K562 (cell line): ENCODE measurements around the gene FRMPD1. TPM values are rescaled to one million over a fixed set of nuclear protein-coding genes. Genes with fewer than 3 reads are reported as not detected.

Experiments
- ATAC-seq: fragments of 200-7000 bp; cut with Tn5 transposase; 3 replicates; pipeline ENCODE4 v1.9.1; 2020; ENCODE audit warnings: moderate library complexity
- BruUV-seq: library from RNA; stranded (reverse); fragments of 400-500 nt; replicated peaks from 2 replicates; lab custom pipeline; 2021; lab: Mats Ljungman, UMichigan
- CTCF ChIA-PET: fragments of 300-600 bp; formaldehyde crosslinking; extraction: SDS; loops from one replicate; lab custom pipeline; 2021; ENCODE audit warnings: low intra/inter-chr PET ratio; lab: Yijun Ruan, JAX
- POLR2A ChIA-PET: fragments of 300-600, 350-650 bp; sonication (Branson Sonifier 250); formaldehyde crosslinking; extraction: SDS; loops from one replicate; lab custom pipeline; 2021; ENCODE audit warnings: antibody characterized with exemption, inconsistent platforms; lab: Yijun Ruan, JAX
- DNase-seq, 4 experiments: peaks; one replicate each; pipeline versions ENCODE4 v3.0.0 to v3.0.0-alpha.2; 2011 to 2018; ENCODE audit warnings: low spot score in 3 of 4, mixed read lengths in 3 of 4; ENCODE audit errors: extremely low read depth in 1 of 4
- FAIRE-seq: peaks from 2 replicates; lab custom pipeline; 2011; peaks lifted over from hg19 to GRCh38; lab: Jason Lieb, UNC
- H2AFZ ChIP-seq: 2 replicates; pipeline ENCODE4 v1.6.0; 2011; ENCODE audit warnings: low read depth, low read length, control low read depth, inconsistent platforms
- H3K27ac ChIP-seq: fragments of 200-600 bp; 3 replicates; pipeline ENCODE4 v1.8.0; 2011; ENCODE audit warnings: low read depth, mild to moderate bottlenecking, control low read depth, inconsistent platforms, low read length, moderate library complexity, mixed read lengths; ENCODE audit errors: extremely low read depth
- H3K27me3 ChIP-seq, 2 experiments: fragments of 300-600 bp in 1 of 2; 2 replicates in 1 of 2; 3 replicates in 1 of 2; pipeline versions ENCODE4 v1.6.0 to v1.8.0; 2011; ENCODE audit warnings: inconsistent platforms in 2 of 2, low read length in 2 of 2, mild to moderate bottlenecking in 1 of 2, mixed read lengths in 1 of 2, moderate library complexity in 1 of 2; ENCODE audit not compliant: control insufficient read depth in 2 of 2, insufficient read depth in 2 of 2
- H3K36me3 ChIP-seq: fragments of 300-600 bp; 3 replicates; pipeline ENCODE4 v1.8.0; 2011; ENCODE audit warnings: mild to moderate bottlenecking, low read length, inconsistent platforms; ENCODE audit not compliant: control insufficient read depth, insufficient read depth
- H3K4me1 ChIP-seq, 2 experiments: fragments of 200-600 bp in 1 of 2; replicated peaks in 1 of 2; 2 replicates in 1 of 2; 3 replicates in 1 of 2; pipeline versions ENCODE4 v1.5.1 to v1.8.0; 2011; ENCODE audit warnings: inconsistent platforms in 2 of 2, low read length in 2 of 2, mild to moderate bottlenecking in 1 of 2, mixed read lengths in 1 of 2, moderate library complexity in 1 of 2; ENCODE audit not compliant: control insufficient read depth in 2 of 2, insufficient read depth in 2 of 2
- H3K4me2 ChIP-seq: 2 replicates; pipeline ENCODE4 v1.6.1; 2011; ENCODE audit warnings: low read length, control low read depth, inconsistent platforms, mixed read lengths; ENCODE audit not compliant: insufficient read depth
- H3K4me3 ChIP-seq: fragments of 200-600 bp; sonication (generic), shearing (Covaris generic); 2 replicates; pipeline ENCODE4 v1.5.1; 2016; ENCODE audit warnings: control low read depth, inconsistent platforms
- H3K79me2 ChIP-seq: fragments of 200-600 bp; 3 replicates; pipeline ENCODE4 v1.8.0; 2011; ENCODE audit warnings: low read length, inconsistent platforms; ENCODE audit not compliant: control insufficient read depth, insufficient read depth
- H3K9ac ChIP-seq, 2 experiments: 2 replicates each; pipeline versions ENCODE4 v1.6.0 to v1.6.1; 2011; ENCODE audit warnings: low read depth in 2 of 2, low read length in 2 of 2, control low read depth in 1 of 2, inconsistent platforms in 1 of 2, mild to moderate bottlenecking in 1 of 2, mixed read lengths in 1 of 2; ENCODE audit not compliant: insufficient read depth in 1 of 2
- H3K9me1 ChIP-seq: one replicate; pipeline ENCODE4 v1.6.0; 2011; ENCODE audit warnings: inconsistent platforms, mild to moderate bottlenecking, low read length, moderate library complexity; ENCODE audit not compliant: control insufficient read depth, insufficient read depth
- H3K9me3 ChIP-seq: replicated peaks from 2 replicates; pipeline ENCODE4 v1.5.1; 2011; ENCODE audit warnings: low read depth, low read length, inconsistent platforms; ENCODE audit not compliant: control insufficient read depth, insufficient read depth
- H4K20me1 ChIP-seq: replicated peaks from 2 replicates; pipeline ENCODE4 v1.6.1; 2011; ENCODE audit warnings: low read length, inconsistent platforms, mixed read lengths; ENCODE audit not compliant: control insufficient read depth, insufficient read depth
- KLF13 ChIP-seq: fragments of 450-650 bp; IDR thresholded peaks from 2 replicates; pipeline ENCODE4 v1.6.1; 2016; ENCODE audit warnings: missing genetic modification characterization, low read depth, mild to moderate bottlenecking, missing compliant biosample characterization, moderate library complexity, borderline replicate concordance
- POLR2A ChIP-seq: fragments of 450-650 bp; conservative IDR thresholded peaks from 2 replicates; pipeline ENCODE4 v1.6.1; 2016
- POLR2B ChIP-seq: fragments of 450-650 bp; IDR thresholded peaks from 2 replicates; pipeline ENCODE4 v1.6.1; 2018; ENCODE audit warnings: low read depth; ENCODE audit not compliant: partially characterized antibody
- SUPT5H ChIP-seq: fragments of 450-650 bp; IDR thresholded peaks from 2 replicates; pipeline ENCODE4 v1.6.1; 2016
- WGBS: fragments of 100-300 bp; shearing (Covaris generic); methylation state at CpG from one replicate; pipeline ENCODE4 v1.1.6; 2016; ENCODE audit warnings: low coverage, mixed read lengths; ENCODE audit not compliant: insufficient coverage; ENCODE audit errors: missing lambda C conversion rate; 5-methylcytosine and 5-hydroxymethylcytosine counted together
- in situ Hi-C: fragments of 300-500 bp; cut with MboI; formaldehyde crosslinking; loops from 4 replicates; pipeline ENCODE4 v1.15.0; 2018; ENCODE audit warnings: inconsistent platforms, mixed read lengths
- intact Hi-C: fragments of 100-400 bp; cut with micrococcal nuclease; formaldehyde crosslinking; loops from 2 replicates; pipeline ENCODE4 v1.14.2; 2022
- polyA plus RNA-seq, 8 experiments: library from polyadenylated mRNA; depleted of rRNA in 4 of 8; stranded (reverse) in 5 of 8; unstranded in 3 of 8; fragments of >200 nt; fragmentation: Nextera tagmentation in 2 of 8; fragmentation: Illumina TruSeq in 1 of 8; extraction: Ambion mirVana in 2 of 8; extraction: Trizol in 1 of 8; gene quantifications; 2 replicates each; pipeline versions ENCODE4 v1.2.1 to v1.2.3, GENCODE V29; 2011 to 2014; ENCODE audit warnings: inconsistent platforms in 1 of 8, missing spikeins in 1 of 8
- total RNA-seq, 7 experiments: library from RNA; depleted of rRNA in 6 of 7; stranded (reverse); fragments of >200 nt in 6 of 7; fragmentation: Illumina TruSeq in 2 of 7; extraction: Trizol in 2 of 7; gene quantifications; 2 replicates each; pipeline versions ENCODE4 v1.2.1 to v1.2.3, GENCODE V29; 2011 to 2021; ENCODE audit warnings: low replicate concordance in 1 of 7
- TF ChIP-seq, protein P1 (sequence below): fragments of 450-650 bp; formaldehyde crosslinking; conservative IDR thresholded peaks from 2 replicates; pipeline ENCODE4 v1.4.0; 2022; ENCODE audit warnings: mild to moderate bottlenecking, missing genetic modification characterization

The FRMPD1 gene
- total and polyA plus RNA-seq, 9 of the 15 experiments (the other 6 are each of a cell fraction or from before 2014, with no cell fraction given) = not detected

- in situ Hi-C loops (no loop called here), intact Hi-C loops (no loop called here)
- 100% methylated on average over 1 of the region's 1 CpG for WGBS
- CTCF ChIA-PET = no interaction called here
- no peak for FAIRE-seq
- H3K27me3 ChIP-seq = no peaks in the 10 kb centered on the region
- no peak overlapping the region for H3K9ac ChIP-seq
- no peaks in the 10 kb centered on the region; a peak in 1 of 5 replicates for H3K4me1 ChIP-seq
- H3K4me3 ChIP-seq = no peak overlapping the region
- peaks cover 74% of the 10 kb centered on the region for H3K36me3 ChIP-seq
- DNase-seq = no peak
- no peak overlapping the region for H3K4me2 ChIP-seq
- H3K9me3 ChIP-seq = no peaks in the 10 kb centered on the region
- TF ChIP-seq, protein P1, sequence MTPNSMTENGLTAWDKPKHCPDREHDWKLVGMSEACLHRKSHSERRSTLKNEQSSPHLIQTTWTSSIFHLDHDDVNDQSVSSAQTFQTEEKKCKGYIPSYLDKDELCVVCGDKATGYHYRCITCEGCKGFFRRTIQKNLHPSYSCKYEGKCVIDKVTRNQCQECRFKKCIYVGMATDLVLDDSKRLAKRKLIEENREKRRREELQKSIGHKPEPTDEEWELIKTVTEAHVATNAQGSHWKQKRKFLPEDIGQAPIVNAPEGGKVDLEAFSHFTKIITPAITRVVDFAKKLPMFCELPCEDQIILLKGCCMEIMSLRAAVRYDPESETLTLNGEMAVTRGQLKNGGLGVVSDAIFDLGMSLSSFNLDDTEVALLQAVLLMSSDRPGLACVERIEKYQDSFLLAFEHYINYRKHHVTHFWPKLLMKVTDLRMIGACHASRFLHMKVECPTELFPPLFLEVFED (CRISPR knock-in tag) = 0 out of 2 replicates have a peak, but pooled peaks have one; percentile 4
- TF ChIP-seq POLR2B (peak; percentile 57), POLR2A (peak; percentile 64), SUPT5H (peak; percentile 55; the same call in 1 of the 2 replicates), KLF13 (no peak)
- BruUV-seq = no TSS peak
- POLR2A ChIA-PET = interaction anchor here (0.6 to 3.1 kb wide), 6 partner anchors 8 to 258 kb away, joined by 3 to 23 read pairs (median 5); partner anchors contain the start of gene EXOSC3
- H3K79me2 ChIP-seq = peaks cover 5% of the 10 kb centered on the region; the same call in 1 of the 3 replicates
- no peak overlapping the region for H3K27ac ChIP-seq
- no peaks in the 10 kb centered on the region for H4K20me1 ChIP-seq
- H2AFZ ChIP-seq = no peak overlapping the region
- peak; percentile 24 for ATAC-seq
- H3K9me1 ChIP-seq = no peaks in the 10 kb centered on the region
Measured at GRCh38 chr9:37775216-37775919, 124.6 kb downstream of the FRMPD1 start.
